Stimulated activated CD8-positive, alpha-beta memory T cell treated with anti-CD3 and anti-CD28 coated beads, Interleukin-4, amount 100 ng/mL, for 48 hours (primary cell): ENCODE results near the gene OLIG2.
A peak's percentile ranks its signal among the peaks of the same experiment; 100 is the strongest.

Source experiments
- DNase-seq: peaks from one replicate; pipeline ENCODE4 v3.0.0-alpha.2; 2020

Gene OLIG2

GRCh38 chr21:33069243-33069642 lies 43.5 kb downstream of the OLIG2 start:
- no peak for DNase-seq

DNA sequence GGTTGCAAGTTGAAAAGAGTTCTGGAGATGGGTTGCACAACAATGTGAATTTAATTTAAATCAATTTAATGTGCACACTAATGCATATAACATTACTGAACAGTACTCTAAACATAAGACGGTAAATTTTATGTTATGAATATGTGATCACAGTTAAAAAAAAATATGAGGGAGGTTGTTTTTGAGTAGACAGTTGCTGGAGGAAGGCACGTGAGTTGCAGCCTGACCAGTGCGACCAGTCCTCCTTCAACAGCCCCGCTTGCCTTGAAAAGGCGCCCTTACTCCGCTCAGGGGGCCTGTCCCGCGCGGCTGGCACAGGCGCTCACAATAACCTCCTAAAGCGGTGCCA lies 43.9 kb downstream of the OLIG2 start:
- no peak for DNase-seq

DNA sequence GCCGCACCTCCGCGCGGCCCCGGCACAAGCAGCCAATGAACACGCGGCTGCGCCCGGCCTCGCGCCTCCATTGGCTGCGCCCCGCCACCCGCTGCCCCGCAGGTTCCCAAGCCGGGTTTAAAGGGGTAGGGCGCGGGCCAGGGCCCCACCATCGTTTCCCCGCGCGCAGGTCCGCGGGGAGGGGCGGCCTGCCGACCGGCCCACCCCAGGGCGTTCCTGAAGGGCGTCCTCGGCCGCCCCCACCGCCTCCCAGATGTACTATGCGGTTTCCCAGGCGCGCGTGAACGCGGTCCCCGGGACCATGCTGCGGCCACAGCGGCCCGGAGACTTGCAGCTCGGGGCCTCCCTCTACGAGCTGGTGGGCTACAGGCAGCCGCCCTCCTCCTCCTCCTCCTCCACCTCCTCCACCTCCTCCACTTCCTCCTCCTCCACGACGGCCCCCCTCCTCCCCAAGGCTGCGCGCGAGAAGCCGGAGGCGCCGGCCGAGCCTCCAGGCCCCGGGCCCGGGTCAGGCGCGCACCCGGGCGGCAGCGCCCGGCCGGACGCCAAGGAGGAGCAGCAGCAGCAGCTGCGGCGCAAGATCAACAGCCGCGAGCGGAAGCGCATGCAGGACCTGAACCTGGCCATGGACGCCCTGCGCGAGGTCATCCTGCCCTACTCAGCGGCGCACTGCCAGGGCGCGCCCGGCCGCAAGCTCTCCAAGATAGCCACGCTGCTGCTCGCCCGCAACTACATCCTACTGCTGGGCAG lies 44.4 kb downstream of the OLIG2 start, which contains the start of gene OLIG1:
Gene OLIG1 (plus strand): TSS at position 148 of the 750 bp plus-strand sequence. CDS start 106 bp downstream, at position 254.
- peak; percentile 64 for DNase-seq

DNA sequence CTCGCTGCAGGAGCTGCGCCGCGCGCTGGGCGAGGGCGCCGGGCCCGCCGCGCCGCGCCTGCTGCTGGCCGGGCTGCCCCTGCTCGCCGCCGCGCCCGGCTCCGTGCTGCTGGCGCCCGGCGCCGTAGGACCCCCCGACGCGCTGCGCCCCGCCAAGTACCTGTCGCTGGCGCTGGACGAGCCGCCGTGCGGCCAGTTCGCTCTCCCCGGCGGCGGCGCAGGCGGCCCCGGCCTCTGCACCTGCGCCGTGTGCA lies 44.9 kb downstream of the OLIG2 start:
- no peak for DNase-seq

GRCh38 chr21:33070998-33071769 lies 45.4 kb downstream of the OLIG2 start:
- DNase-seq: peak; percentile 34

DNA sequence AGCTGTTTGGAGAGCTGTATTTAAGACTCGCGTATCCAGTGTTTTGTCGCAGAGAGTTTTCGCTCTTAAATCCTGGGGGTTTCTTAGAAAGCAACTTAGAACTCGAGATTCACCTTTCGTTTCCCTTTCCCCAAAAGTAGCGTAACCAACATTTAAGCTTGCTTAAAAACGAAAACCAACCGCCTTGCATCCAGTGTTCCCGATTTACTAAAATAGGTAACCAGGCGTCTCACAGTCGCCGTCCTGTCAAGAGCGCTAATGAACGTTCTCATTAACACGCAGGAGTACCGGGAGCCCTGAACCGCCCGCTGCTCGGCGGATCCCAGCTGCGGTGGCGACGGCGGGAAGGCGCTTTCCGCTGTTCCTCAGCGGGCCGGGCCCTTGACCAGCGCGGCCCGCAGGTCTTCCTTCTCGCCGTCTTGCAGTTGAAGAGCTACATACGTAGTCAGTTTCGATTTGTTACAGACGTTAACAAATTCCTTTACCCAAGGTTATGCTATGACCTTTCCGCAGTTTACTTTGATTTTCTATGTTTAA lies 46.1 kb downstream of the OLIG2 start:
- no peak for DNase-seq

- no peak for DNase-seq
Measured at GRCh38 chr21:33073636-33074035, 47.9 kb downstream of the OLIG2 start.

- DNase-seq: no peak
Measured at GRCh38 chr21:33075128-33075527, 49.4 kb downstream of the OLIG2 start.

DNA sequence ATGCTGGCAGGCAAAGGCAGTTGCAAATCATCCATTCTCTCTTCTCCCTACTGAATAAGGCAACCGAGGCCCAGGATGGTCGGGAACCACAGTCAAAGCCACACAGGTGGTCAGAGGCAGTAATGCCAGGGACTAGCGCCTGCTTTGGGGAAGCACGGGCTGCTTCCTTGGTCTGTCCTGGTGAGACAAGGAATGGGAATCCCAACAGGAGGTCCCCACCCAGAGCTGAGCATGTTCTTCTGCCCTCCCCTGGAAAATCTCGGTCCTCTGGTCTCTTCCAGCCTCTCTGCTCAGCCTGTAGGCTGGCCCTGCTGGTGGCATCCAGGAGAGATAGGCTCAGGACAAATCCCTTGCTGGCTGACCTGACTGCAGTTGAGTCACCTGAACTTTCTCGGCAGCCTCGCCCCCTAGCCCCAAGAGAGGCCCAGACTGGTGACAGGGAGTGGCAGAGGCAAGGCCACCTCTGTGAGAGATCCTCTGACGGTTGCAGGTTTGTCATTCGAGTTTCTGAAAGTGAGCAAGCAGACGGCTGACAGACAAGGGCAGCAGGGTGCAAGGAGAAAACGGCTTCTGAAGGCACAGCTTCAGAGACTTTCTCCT lies 50.0 kb downstream of the OLIG2 start:
- no peak for DNase-seq

GRCh38 chr21:33076600-33077329 lies 51.0 kb downstream of the OLIG2 start:
- no peak for DNase-seq
